OCI-LY7 (cell line): ENCODE data around the gene CSF1. TPM values are rescaled to one million over a fixed set of nuclear protein-coding genes. Genes with fewer than 3 reads are reported as not detected.

Source experiments
- BruUV-seq: library from RNA; stranded (reverse); fragments of 400-500 nt; replicated peaks from 2 replicates; lab custom pipeline; 2021; lab: Mats Ljungman, UMichigan
- CTCF ChIA-PET: fragments of 300-600 bp; sonication (Branson Sonifier 250); formaldehyde crosslinking; loops from one replicate; lab custom pipeline; 2022; ENCODE audit warnings: antibody characterized with exemption; ENCODE audit not compliant: unreplicated experiment; lab: Charles Lee
- POLR2A ChIA-PET: fragments of 300-600 bp; sonication (Branson Sonifier 250); formaldehyde crosslinking; loops from one replicate; lab custom pipeline; 2022; ENCODE audit warnings: antibody characterized with exemption; lab: Charles Lee
- DNase-seq: peaks from one replicate; pipeline ENCODE4 v3.0.0-alpha.2; 2015; ENCODE audit warnings: low spot score
- H2AFZ ChIP-seq: fragments of 200-600 bp; sonication (generic), shearing (Covaris generic); 2 replicates; pipeline ENCODE4 v1.6.1; 2014; ENCODE audit warnings: mild to moderate bottlenecking, antibody characterized with exemption, low read length, moderate library complexity
- H3K27ac ChIP-seq: fragments of 200-600 bp; sonication (generic); 2 replicates; pipeline ENCODE4 v1.5.1; 2014; ENCODE audit warnings: mixed run types, low read depth, mild to moderate bottlenecking, moderate library complexity, low read length, inconsistent platforms; ENCODE audit not compliant: poor library complexity, severe bottlenecking
- H3K36me3 ChIP-seq: fragments of 200-600 bp; sonication (generic); 2 replicates; pipeline ENCODE4 v1.6.1; 2014; ENCODE audit warnings: mild to moderate bottlenecking, antibody characterized with exemption, low read length, moderate library complexity, mixed read lengths; ENCODE audit not compliant: insufficient read depth
- H3K4me1 ChIP-seq: fragments of 200-600 bp; sonication (generic); 2 replicates; pipeline ENCODE4 v1.5.1; 2014; ENCODE audit warnings: mild to moderate bottlenecking, low read length; ENCODE audit not compliant: insufficient read depth, poor library complexity, severe bottlenecking
- H3K4me2 ChIP-seq: fragments of 200-600 bp; sonication (generic); 2 replicates; pipeline ENCODE4 v1.6.1; 2014; ENCODE audit warnings: mild to moderate bottlenecking, low read length
- H3K4me3 ChIP-seq: fragments of 200-600 bp; sonication (generic); 2 replicates; pipeline ENCODE4 v1.5.1; 2014; ENCODE audit warnings: mild to moderate bottlenecking, low read depth, low read length; ENCODE audit not compliant: poor library complexity, severe bottlenecking
- H3K79me2 ChIP-seq: fragments of 200-600 bp; sonication (generic); 2 replicates; pipeline ENCODE4 v1.6.1; 2016; ENCODE audit warnings: low read depth, mild to moderate bottlenecking, low read length, moderate library complexity, mixed read lengths; ENCODE audit not compliant: insufficient read depth
- H3K9me2 ChIP-seq: fragments of 200-600 bp; sonication (generic); 2 replicates; pipeline ENCODE4 v1.6.1; 2016; ENCODE audit warnings: mild to moderate bottlenecking, low read length, mixed read lengths; ENCODE audit not compliant: insufficient read depth
- H3K9me3 ChIP-seq: fragments of 200-600 bp; sonication (generic); 2 replicates; pipeline ENCODE4 v1.6.1; 2014; ENCODE audit warnings: mild to moderate bottlenecking, mixed run types, low read length, mixed read lengths
- H4K20me1 ChIP-seq: fragments of 200-600 bp; sonication (generic); 2 replicates; pipeline ENCODE4 v1.6.1; 2014; ENCODE audit warnings: mild to moderate bottlenecking, antibody characterized with exemption, low read length, moderate library complexity, mixed read lengths; ENCODE audit not compliant: insufficient read depth
- CTCF ChIP-seq: fragments of 200-600 bp; sonication (generic); conservative IDR thresholded peaks from 2 replicates; pipeline ENCODE4 v1.5.1; 2014; ENCODE audit warnings: mild to moderate bottlenecking, antibody characterized with exemption, low read length, moderate library complexity, mixed read lengths
- EZH2phosphoT487 ChIP-seq: fragments of 200-600 bp; sonication (generic); IDR thresholded peaks from 2 replicates; pipeline ENCODE4 v1.6.1; 2018; ENCODE audit warnings: low read depth, borderline replicate concordance, mild to moderate bottlenecking, mixed run types, antibody characterized with exemption, low read length, moderate library complexity, mixed read lengths
- intact Hi-C: fragments of 100-400 bp; cut with micrococcal nuclease; formaldehyde crosslinking; loops from one replicate; pipeline ENCODE4 v1.10.0; 2022; ENCODE audit not compliant: unreplicated experiment
- total RNA-seq, 2 experiments: library from RNA; depleted of rRNA in 1 of 2; stranded (reverse); fragments of >200 nt in 1 of 2; shearing (Covaris generic) in 1 of 2; gene quantifications; 2 replicates each; pipeline ENCODE4 v1.2.3, GENCODE V29; 2014 to 2022

CSF1 gene
- total RNA-seq, 2 experiments from 2014 or later = not detected

- Histone ChIP-seq H3K4me3 (no peak overlapping the region), H3K4me2 (no peak overlapping the region), H3K9me3 (no peaks in the 10 kb centered on the region), H3K79me2 (no peaks in the 10 kb centered on the region), H3K36me3 (no peaks in the 10 kb centered on the region), H2AFZ (no peak overlapping the region), H3K4me1 (no peaks in the 10 kb centered on the region), H3K27ac (no peak overlapping the region), H4K20me1 (no peaks in the 10 kb centered on the region), H3K9me2 (no peaks in the 10 kb centered on the region)
- ChIA-PET CTCF (interaction anchor here (1.0 kb wide), 1 partner anchor 200 kb away, joined by 4 read pairs; no protein-coding TSS in a partner anchor), POLR2A (no interaction called here)
- no TSS peak for BruUV-seq
- TF ChIP-seq CTCF (no peak), EZH2phosphoT487 (no peak)
- DNase-seq = no peak
- intact Hi-C loops = no loop called here
These were observed 67.2 kb downstream of the CSF1 start for GRCh38 chr1:109977657-109978378.

- intact Hi-C loops = no loop called here
- no peaks in the 10 kb centered on the region for H4K20me1 ChIP-seq
- no TSS peak for BruUV-seq
- DNase-seq = no peak
- H3K36me3 ChIP-seq = no peaks in the 10 kb centered on the region
- H3K4me3 ChIP-seq = no peak overlapping the region
- ChIA-PET CTCF (interaction anchor here (1.0 kb wide), 1 partner anchor 336 kb away, joined by 3 read pairs; no protein-coding TSS in a partner anchor), POLR2A (no interaction called here)
- no peaks in the 10 kb centered on the region for H3K79me2 ChIP-seq
- H3K4me2 ChIP-seq = no peak overlapping the region
- H3K9me3 ChIP-seq = no peaks in the 10 kb centered on the region
- TF ChIP-seq CTCF (no peak), EZH2phosphoT487 (no peak)
- no peak overlapping the region for H2AFZ ChIP-seq
- H3K27ac ChIP-seq = no peak overlapping the region
- H3K9me2 ChIP-seq = no peaks in the 10 kb centered on the region
- no peaks in the 10 kb centered on the region for H3K4me1 ChIP-seq
These were observed 68.3 kb downstream of the CSF1 start for GRCh38 chr1:109978761-109979488.
